Activated T-cell treated with anti-CD3 and anti-CD28 coated beads, Interleukin-2, amount 50 U/mL, for 24 hours (primary cell): ENCODE results near the gene TGM2.

Source experiments
- DNase-seq: peaks from one replicate; pipeline ENCODE4 v3.0.0-alpha.2; 2020
- H3K27ac Mint-ChIP-seq: 2 replicates; pipeline ENCODE4 v1.8.0; 2020; ENCODE audit warnings: mild to moderate bottlenecking, mixed read lengths
- H3K27me3 Mint-ChIP-seq: 2 replicates; pipeline ENCODE4 v1.8.0; 2020; ENCODE audit warnings: mixed read lengths
- H3K36me3 Mint-ChIP-seq: 2 replicates; pipeline ENCODE4 v1.8.0; 2020; ENCODE audit warnings: low read depth, mixed read lengths
- H3K4me1 Mint-ChIP-seq: 2 replicates; pipeline ENCODE4 v1.8.0; 2020; ENCODE audit warnings: low read depth, mixed read lengths
- H3K4me3 Mint-ChIP-seq: 2 replicates; pipeline ENCODE4 v1.8.0; 2020; ENCODE audit warnings: mild to moderate bottlenecking, moderate library complexity, mixed read lengths
- H3K9me3 Mint-ChIP-seq: 2 replicates; pipeline ENCODE4 v1.8.0; 2020; ENCODE audit warnings: mixed read lengths

Gene TGM2

GRCh38 chr20:38192323-38192885, 27.3 kb upstream of the TGM2 start:
- Mint-ChIP-seq H3K4me3 (no peak overlapping the region), H3K9me3 (peaks cover 4% of the 10 kb centered on the region), H3K27ac (no peak overlapping the region), H3K27me3 (peaks cover 26% of the 10 kb centered on the region), H3K4me1 (no peaks in the 10 kb centered on the region), H3K36me3 (no peaks in the 10 kb centered on the region)
- no peak for DNase-seq

GRCh38 chr20:38191654-38192053, 26.6 kb upstream of the TGM2 start:
- no peaks in the 10 kb centered on the region for H3K4me1 Mint-ChIP-seq
- peaks cover 4% of the 10 kb centered on the region for H3K9me3 Mint-ChIP-seq
- peaks cover 27% of the 10 kb centered on the region for H3K27me3 Mint-ChIP-seq
- no peaks in the 10 kb centered on the region for H3K36me3 Mint-ChIP-seq
- DNase-seq = no peak
- no peak overlapping the region for H3K27ac Mint-ChIP-seq
- H3K4me3 Mint-ChIP-seq = no peak overlapping the region

- peaks cover 4% of the 10 kb centered on the region for H3K9me3 Mint-ChIP-seq
- no peaks in the 10 kb centered on the region for H3K4me1 Mint-ChIP-seq
- H3K36me3 Mint-ChIP-seq = no peaks in the 10 kb centered on the region
- H3K4me3 Mint-ChIP-seq = no peak overlapping the region
- peaks cover 25% of the 10 kb centered on the region for H3K27me3 Mint-ChIP-seq
- H3K27ac Mint-ChIP-seq = no peak overlapping the region
- peak; percentile 9 for DNase-seq
Observed at GRCh38 chr20:38190936-38191371, 25.9 kb upstream of the TGM2 start.

- Mint-ChIP-seq H3K27me3 (peaks cover 21% of the 10 kb centered on the region), H3K36me3 (no peaks in the 10 kb centered on the region), H3K27ac (no peak overlapping the region), H3K4me1 (no peaks in the 10 kb centered on the region), H3K4me3 (no peak overlapping the region), H3K9me3 (peaks cover 4% of the 10 kb centered on the region)
- DNase-seq = no peak
Observed at GRCh38 chr20:38190166-38190565, 25.1 kb upstream of the TGM2 start.

GRCh38 chr20:38187517-38187916, 22.4 kb upstream of the TGM2 start:
- H3K4me3 Mint-ChIP-seq = no peak overlapping the region
- no peaks in the 10 kb centered on the region for H3K36me3 Mint-ChIP-seq
- no peaks in the 10 kb centered on the region for H3K9me3 Mint-ChIP-seq
- peaks cover 26% of the 10 kb centered on the region for H3K27me3 Mint-ChIP-seq
- no peak for DNase-seq
- H3K4me1 Mint-ChIP-seq = no peaks in the 10 kb centered on the region
- no peak overlapping the region for H3K27ac Mint-ChIP-seq

GRCh38 chr20:38186788-38187221, 21.7 kb upstream of the TGM2 start:
- Mint-ChIP-seq H3K9me3 (no peaks in the 10 kb centered on the region), H3K27ac (no peak overlapping the region), H3K4me3 (no peak overlapping the region), H3K27me3 (peaks cover 29% of the 10 kb centered on the region), H3K4me1 (no peaks in the 10 kb centered on the region), H3K36me3 (no peaks in the 10 kb centered on the region)
- no peak for DNase-seq

- Mint-ChIP-seq H3K4me3 (no peak overlapping the region), H3K36me3 (no peaks in the 10 kb centered on the region), H3K9me3 (no peaks in the 10 kb centered on the region), H3K27ac (no peak overlapping the region), H3K27me3 (peaks cover 32% of the 10 kb centered on the region), H3K4me1 (no peaks in the 10 kb centered on the region)
- DNase-seq = no peak
Observed at GRCh38 chr20:38184101-38184500, 19.0 kb upstream of the TGM2 start.

GRCh38 chr20:38181971-38182370, 16.9 kb upstream of the TGM2 start:
- Mint-ChIP-seq H3K4me3 (no peak overlapping the region), H3K27me3 (peaks cover 43% of the 10 kb centered on the region), H3K9me3 (no peaks in the 10 kb centered on the region), H3K27ac (no peak overlapping the region), H3K36me3 (no peaks in the 10 kb centered on the region), H3K4me1 (no peaks in the 10 kb centered on the region)
- DNase-seq = no peak

- Mint-ChIP-seq H3K27ac (no peak overlapping the region), H3K4me1 (no peaks in the 10 kb centered on the region), H3K27me3 (peaks cover 41% of the 10 kb centered on the region), H3K9me3 (no peaks in the 10 kb centered on the region), H3K36me3 (no peaks in the 10 kb centered on the region), H3K4me3 (no peak overlapping the region)
- DNase-seq = no peak
Observed at GRCh38 chr20:38181207-38181801, 16.2 kb upstream of the TGM2 start.

GRCh38 chr20:38180781-38181180, 15.7 kb upstream of the TGM2 start:
- no peaks in the 10 kb centered on the region for H3K9me3 Mint-ChIP-seq
- no peak overlapping the region for H3K27ac Mint-ChIP-seq
- H3K36me3 Mint-ChIP-seq = no peaks in the 10 kb centered on the region
- DNase-seq = no peak
- H3K27me3 Mint-ChIP-seq = peaks cover 41% of the 10 kb centered on the region
- H3K4me3 Mint-ChIP-seq = no peak overlapping the region
- H3K4me1 Mint-ChIP-seq = no peaks in the 10 kb centered on the region

- no peaks in the 10 kb centered on the region for H3K9me3 Mint-ChIP-seq
- peaks cover 38% of the 10 kb centered on the region for H3K27me3 Mint-ChIP-seq
Observed at GRCh38 chr20:38179846-38180245, 14.8 kb upstream of the TGM2 start.

GRCh38 chr20:38178581-38178980, 13.5 kb upstream of the TGM2 start:
- no peaks in the 10 kb centered on the region for H3K9me3 Mint-ChIP-seq
- H3K27me3 Mint-ChIP-seq = peaks cover 34% of the 10 kb centered on the region
- H3K27ac Mint-ChIP-seq = no peak overlapping the region
- no peaks in the 10 kb centered on the region for H3K36me3 Mint-ChIP-seq
- H3K4me1 Mint-ChIP-seq = no peaks in the 10 kb centered on the region
- no peak for DNase-seq
- no peak overlapping the region for H3K4me3 Mint-ChIP-seq

More at GRCh38 chr20:38179846-38180245, 14.8 kb upstream of the TGM2 start:
- no peaks in the 10 kb centered on the region for H3K36me3 Mint-ChIP-seq
- DNase-seq = no peak
- no peaks in the 10 kb centered on the region for H3K4me1 Mint-ChIP-seq
- no peak overlapping the region for H3K4me3 Mint-ChIP-seq
- H3K27ac Mint-ChIP-seq = no peak overlapping the region

- no peaks in the 10 kb centered on the region for H3K4me1 Mint-ChIP-seq
- DNase-seq = no peak
- H3K36me3 Mint-ChIP-seq = no peaks in the 10 kb centered on the region
- H3K9me3 Mint-ChIP-seq = no peaks in the 10 kb centered on the region
- H3K27ac Mint-ChIP-seq = no peak overlapping the region
- no peak overlapping the region for H3K4me3 Mint-ChIP-seq
- H3K27me3 Mint-ChIP-seq = peaks cover 35% of the 10 kb centered on the region
Observed at GRCh38 chr20:38178065-38178491, 13.0 kb upstream of the TGM2 start.

GRCh38 chr20:38177201-38177600, 12.1 kb upstream of the TGM2 start:
- Mint-ChIP-seq H3K27me3 (peaks cover 31% of the 10 kb centered on the region), H3K9me3 (no peaks in the 10 kb centered on the region), H3K4me3 (no peak overlapping the region), H3K27ac (no peak overlapping the region), H3K4me1 (no peaks in the 10 kb centered on the region), H3K36me3 (no peaks in the 10 kb centered on the region)
- DNase-seq = no peak

- Mint-ChIP-seq H3K27ac (no peak overlapping the region), H3K36me3 (no peaks in the 10 kb centered on the region), H3K27me3 (peaks cover 25% of the 10 kb centered on the region), H3K4me3 (no peak overlapping the region), H3K9me3 (no peaks in the 10 kb centered on the region), H3K4me1 (no peaks in the 10 kb centered on the region)
- no peak for DNase-seq
Observed at GRCh38 chr20:38175304-38176180, 10.5 kb upstream of the TGM2 start.
